H9 (cell line): ENCODE results near the gene YDJC. TPM values are rescaled to one million over a fixed set of nuclear protein-coding genes. Genes with fewer than 3 reads are reported as not detected.

ENCODE experiments used
- DNase-seq: peaks from one replicate; pipeline ENCODE4 v3.0.0-alpha.2; 2017
- H2AFZ ChIP-seq: one replicate; pipeline ENCODE4 v1.6.1; 2013; ENCODE audit warnings: mild to moderate bottlenecking, low read length, control low read depth, moderate library complexity
- H2AK5ac ChIP-seq: 2 replicates; pipeline ENCODE4 v1.6.1; 2013; ENCODE audit warnings: low read length, control low read depth, mixed read lengths; ENCODE audit not compliant: insufficient read length
- H2BK120ac ChIP-seq: one replicate; pipeline ENCODE4 v1.6.1; 2013; ENCODE audit warnings: low read depth, mild to moderate bottlenecking, low read length, control low read depth, inconsistent platforms; ENCODE audit not compliant: poor library complexity, severe bottlenecking
- H2BK12ac ChIP-seq: 2 replicates; pipeline ENCODE4 v1.6.1; 2013; ENCODE audit warnings: low read length, control low read depth, mixed read lengths, low read depth; ENCODE audit not compliant: insufficient read length
- H2BK15ac ChIP-seq: 2 replicates; pipeline ENCODE4 v1.6.1; 2013; ENCODE audit warnings: low read depth, low read length, control low read depth
- H2BK20ac ChIP-seq: one replicate; pipeline ENCODE4 v1.6.1; 2013; ENCODE audit warnings: low read depth, mild to moderate bottlenecking, low read length, control low read depth, inconsistent platforms; ENCODE audit not compliant: poor library complexity, severe bottlenecking
- H2BK5ac ChIP-seq: 2 replicates; pipeline ENCODE4 v1.6.1; 2013; ENCODE audit warnings: low read length, control low read depth, mixed read lengths; ENCODE audit not compliant: insufficient read length
- H3K14ac ChIP-seq: 2 replicates; pipeline ENCODE4 v1.6.1; 2013; ENCODE audit warnings: low read length, control low read depth; ENCODE audit not compliant: insufficient read depth
- H3K18ac ChIP-seq: 2 replicates; pipeline ENCODE4 v1.6.1; 2013; ENCODE audit warnings: low read depth, mild to moderate bottlenecking, mixed read lengths, low read length, control low read depth; ENCODE audit not compliant: insufficient read length
- H3K23ac ChIP-seq: 2 replicates; pipeline ENCODE4 v1.6.1; 2013; ENCODE audit warnings: low read length, control low read depth, mixed read lengths, low read depth; ENCODE audit not compliant: insufficient read length
- H3K23me2 ChIP-seq: 2 replicates; pipeline ENCODE4 v1.6.1; 2013; ENCODE audit warnings: low read depth, mild to moderate bottlenecking, mixed read lengths, low read length, control low read depth; ENCODE audit not compliant: insufficient read length, poor library complexity, severe bottlenecking
- H3K27ac ChIP-seq: 2 replicates; pipeline ENCODE4 v1.5.1; 2013; ENCODE audit warnings: low read length, control low read depth, mixed read lengths, low read depth; ENCODE audit not compliant: insufficient read length
- H3K27me3 ChIP-seq: 2 replicates; pipeline ENCODE4 v1.6.1; 2013; ENCODE audit warnings: low read length, control low read depth, inconsistent platforms; ENCODE audit not compliant: insufficient read depth
- H3K4ac ChIP-seq: 2 replicates; pipeline ENCODE4 v1.6.1; 2013; ENCODE audit warnings: low read depth, mild to moderate bottlenecking, control low read depth, inconsistent platforms, low read length, moderate library complexity
- H3K4me1 ChIP-seq: 2 replicates; pipeline ENCODE4 v1.6.1; 2013; ENCODE audit warnings: low read length, control low read depth, inconsistent platforms; ENCODE audit not compliant: insufficient read depth
- H3K4me2 ChIP-seq: 2 replicates; pipeline ENCODE4 v1.6.1; 2013; ENCODE audit warnings: low read length, control low read depth, mixed read lengths; ENCODE audit not compliant: insufficient read length, insufficient read depth
- H3K56ac ChIP-seq: 2 replicates; pipeline ENCODE4 v1.6.1; 2013; ENCODE audit warnings: low read depth, mild to moderate bottlenecking, mixed read lengths, low read length, control low read depth; ENCODE audit not compliant: insufficient read length
- H3K79me1 ChIP-seq: 2 replicates; pipeline ENCODE4 v1.6.1; 2013; ENCODE audit warnings: low read depth, mild to moderate bottlenecking, moderate library complexity, low read length, control low read depth, inconsistent platforms; ENCODE audit not compliant: insufficient read depth, poor library complexity, severe bottlenecking
- H3K79me2 ChIP-seq: 2 replicates; pipeline ENCODE4 v1.6.1; 2013; ENCODE audit warnings: low read length, control low read depth, inconsistent platforms; ENCODE audit not compliant: insufficient read depth
- H3K9ac ChIP-seq: 2 replicates; pipeline ENCODE4 v1.6.1; 2013; ENCODE audit warnings: low read length, control low read depth, mixed read lengths; ENCODE audit not compliant: insufficient read length; ENCODE audit errors: extremely low read depth
- H3K9me3 ChIP-seq: one replicate; pipeline ENCODE4 v1.6.1; 2013; ENCODE audit warnings: low read depth, low read length, inconsistent platforms; ENCODE audit not compliant: control insufficient read depth
- H3T11ph ChIP-seq: one replicate; pipeline ENCODE4 v1.6.1; 2013; ENCODE audit warnings: mild to moderate bottlenecking, low read length, control low read depth, inconsistent platforms
- H4K20me1 ChIP-seq: one replicate; pipeline ENCODE4 v1.6.1; 2013; ENCODE audit not compliant: control insufficient read depth, insufficient read length, insufficient read depth
- H4K5ac ChIP-seq: 2 replicates; pipeline ENCODE4 v1.6.1; 2013; ENCODE audit warnings: low read depth, mild to moderate bottlenecking, mixed read lengths, low read length, control low read depth; ENCODE audit not compliant: insufficient read length
- H4K8ac ChIP-seq: replicated peaks from 2 replicates; pipeline ENCODE4 v1.6.1; 2013; ENCODE audit warnings: low read length, control low read depth, mixed read lengths, low read depth; ENCODE audit not compliant: insufficient read length
- H4K91ac ChIP-seq: 2 replicates; pipeline ENCODE4 v1.6.1; 2013; ENCODE audit warnings: low read depth, mild to moderate bottlenecking, moderate library complexity, mixed read lengths, low read length, control low read depth; ENCODE audit not compliant: insufficient read length
- H3K27ac Mint-ChIP-seq, 3 experiments: 2 replicates in 2 of 3; 3 replicates in 1 of 3; pipeline ENCODE4 v1.8.0; 2020 to 2021; ENCODE audit warnings: mixed read lengths in 3 of 3, mild to moderate bottlenecking in 1 of 3, moderate library complexity in 1 of 3
- H3K27me3 Mint-ChIP-seq: 2 replicates; pipeline ENCODE4 v1.8.0; 2021; ENCODE audit warnings: low read depth, mild to moderate bottlenecking, moderate library complexity, mixed read lengths
- H3K36me3 Mint-ChIP-seq, 3 experiments: 2 replicates in 2 of 3; 3 replicates in 1 of 3; pipeline ENCODE4 v1.8.0; 2020 to 2021; ENCODE audit warnings: low read depth in 3 of 3, mixed read lengths in 3 of 3; ENCODE audit not compliant: insufficient read depth in 1 of 3
- H3K4me1 Mint-ChIP-seq, 2 experiments: 2 replicates each; pipeline ENCODE4 v1.8.0; 2020; ENCODE audit warnings: mixed read lengths in 2 of 2
- H3K4me3 Mint-ChIP-seq, 2 experiments: 2 replicates in 1 of 2; 3 replicates in 1 of 2; pipeline ENCODE4 v1.8.0; 2020 to 2021; ENCODE audit warnings: mild to moderate bottlenecking in 2 of 2, mixed read lengths in 2 of 2, moderate library complexity in 1 of 2
- H3K9me3 Mint-ChIP-seq, 2 experiments: 2 replicates in 1 of 2; 3 replicates in 1 of 2; pipeline ENCODE4 v1.8.0; 2020; ENCODE audit warnings: mild to moderate bottlenecking in 2 of 2, mixed read lengths in 2 of 2, moderate library complexity in 1 of 2
- CTCF ChIP-seq: fragments of 200-600 bp; sonication (generic); conservative IDR thresholded peaks from 3 replicates; pipeline ENCODE4 v1.8.0; 2021; ENCODE audit warnings: antibody characterized with exemption, mild to moderate bottlenecking
- WGBS: extraction: QIAGEN DNeasy Blood & Tissue Kit; methylation state at CpG from one replicate; pipeline ENCODE4 v1.1.7; 2013; ENCODE audit warnings: missing lambda C conversion rate, low lambda C conversion rate, mixed read lengths; ENCODE audit not compliant: insufficient read length; ENCODE audit errors: extremely low coverage; 5-methylcytosine and 5-hydroxymethylcytosine counted together
- total RNA-seq: library from RNA; stranded (reverse); gene quantifications from 2 replicates; pipeline ENCODE4 v1.2.1, GENCODE V29; 2021

Gene YDJC
- total RNA-seq, 1 experiment from 2014 or later, result 30.2 TPM

- Histone ChIP-seq H4K20me1 (no peaks in the 10 kb centered on the region), H3K27ac (no peak overlapping the region), H3K9ac (no peak overlapping the region)
Observed at GRCh38 chr22:21622011-21622918, 7.6 kb downstream of the YDJC start.

More at GRCh38 chr22:21622011-21622918, 7.6 kb downstream of the YDJC start:
- Histone ChIP-seq H2AFZ (no peak overlapping the region), H2BK15ac (no peak overlapping the region), H3K9me3 (no peaks in the 10 kb centered on the region), H4K8ac (no peak overlapping the region), H4K5ac (no peak overlapping the region), H3K14ac (no peak overlapping the region), H2BK5ac (no peak overlapping the region), H4K91ac (no peak overlapping the region), H3K56ac (no peak overlapping the region), H3K4me2 (no peak overlapping the region), H3K79me1 (no peaks in the 10 kb centered on the region), H2AK5ac (no peak overlapping the region), H3K27me3 (no peaks in the 10 kb centered on the region), H2BK120ac (no peak overlapping the region), H2BK12ac (no peak overlapping the region), H3K4ac (no peak overlapping the region), H3K4me1 (no peaks in the 10 kb centered on the region; the same call in none of the 2 replicates), H3T11ph (no peak overlapping the region), H3K23ac (no peak overlapping the region), H3K23me2 (no peaks in the 10 kb centered on the region), H2BK20ac (no peak overlapping the region), H3K18ac (no peak overlapping the region), H3K79me2 (no peaks in the 10 kb centered on the region)
- WGBS, result no CpG with 5 or more reads among the region's 17 CpGs
- no peaks in the 10 kb centered on the region for H3K9me3 Mint-ChIP-seq
- peaks cover 1% of the 10 kb centered on the region; the same call in 1 of the 2 replicates for H3K27me3 Mint-ChIP-seq
- no peak for TF ChIP-seq CTCF
- peaks cover 3 to 35% (median 20%) of the 10 kb centered on the region in 3 experiments; a peak in 6 of 7 replicates for H3K36me3 Mint-ChIP-seq
- peak overlapping the region in 1 of 3 experiments; percentile 71; a peak in 3 of 7 replicates for H3K27ac Mint-ChIP-seq
- DNase-seq, result no peak
- H3K4me3 Mint-ChIP-seq, result no peak overlapping the region
- peaks cover 9 to 14% of the 10 kb centered on the region in 2 experiments for H3K4me1 Mint-ChIP-seq
